H1 (cell line): Measurements from ENCODE around the gene BMPR1A. TPM values are rescaled to one million over a fixed set of nuclear protein-coding genes. Genes with fewer than 3 reads are reported as not detected.

ENCODE experiments used
- CTCF ChIA-PET: fragments of 300-600 bp; sonication (Branson Sonifier 250); formaldehyde crosslinking; loops from one replicate; lab custom pipeline; 2021; ENCODE audit not compliant: partially characterized antibody; lab: Charles Lee
- POLR2A ChIA-PET: fragments of 300-600 bp; sonication (Branson Sonifier 250); formaldehyde crosslinking; loops from one replicate; lab custom pipeline; 2021; ENCODE audit warnings: inconsistent platforms; ENCODE audit not compliant: partially characterized antibody; lab: Charles Lee
- DNase-seq, 2 experiments: peaks; one replicate each; pipeline versions ENCODE4 v3.0.0 to v3.0.0-alpha.2; 2010 to 2022; ENCODE audit warnings: low spot score in 2 of 2, low read depth in 1 of 2, mixed read lengths in 1 of 2
- FAIRE-seq: peaks from 2 replicates; lab custom pipeline; 2011; peaks lifted over from hg19 to GRCh38; lab: Jason Lieb, UNC
- H2AFZ ChIP-seq: 2 replicates; pipeline ENCODE4 v1.8.1; 2012; ENCODE audit warnings: low read length, inconsistent platforms
- H2AK5ac ChIP-seq: 2 replicates; pipeline ENCODE4 v1.6.1; 2013; ENCODE audit warnings: low read depth, low read length
- H2BK120ac ChIP-seq: replicated peaks from 2 replicates; pipeline ENCODE3; 2013; ENCODE audit warnings: low read depth, low read length, inconsistent platforms
- H2BK12ac ChIP-seq: 2 replicates; pipeline ENCODE4 v1.6.1; 2013; ENCODE audit warnings: low read depth, low read length
- H2BK15ac ChIP-seq: 2 replicates; pipeline ENCODE4 v1.6.1; 2013; ENCODE audit warnings: low read length
- H2BK20ac ChIP-seq: 2 replicates; pipeline ENCODE4 v1.6.1; 2013; ENCODE audit warnings: low read length
- H2BK5ac ChIP-seq: 2 replicates; pipeline ENCODE4 v1.6.1; 2013; ENCODE audit warnings: low read depth, low read length
- H3K14ac ChIP-seq: 2 replicates; pipeline ENCODE4 v1.6.1; 2013; ENCODE audit warnings: inconsistent platforms; ENCODE audit not compliant: insufficient read length
- H3K18ac ChIP-seq: 2 replicates; pipeline ENCODE4 v1.6.1; 2013; ENCODE audit warnings: low read length; ENCODE audit errors: extremely low read depth
- H3K23ac ChIP-seq: 2 replicates; pipeline ENCODE4 v1.6.1; 2013; ENCODE audit warnings: inconsistent platforms; ENCODE audit not compliant: insufficient read length
- H3K23me2 ChIP-seq: 2 replicates; pipeline ENCODE4 v1.6.1; 2013; ENCODE audit warnings: low read depth, low read length
- H3K27ac ChIP-seq: 2 replicates; pipeline ENCODE4 v1.6.1; 2011; ENCODE audit warnings: low read depth, low read length, inconsistent platforms
- H3K27me3 ChIP-seq, 4 experiments: replicated peaks in 1 of 4; 1 replicate in 1 of 4; 2 replicates in 3 of 4; pipeline versions ENCODE4 v1.6.1 to v1.8.1; 2011 to 2013; ENCODE audit warnings: low read length in 3 of 4, mild to moderate bottlenecking in 3 of 4, inconsistent platforms in 2 of 4, mixed read lengths in 2 of 4, moderate library complexity in 1 of 4; ENCODE audit not compliant: control insufficient read depth in 3 of 4, insufficient read depth in 3 of 4; ENCODE audit errors: extremely low read depth in 1 of 4
- H3K36me3 ChIP-seq, 4 experiments: 2 replicates each; pipeline versions ENCODE4 v1.6.1 to v1.8.1; 2011 to 2013; ENCODE audit warnings: mild to moderate bottlenecking in 4 of 4, low read length in 3 of 4, moderate library complexity in 2 of 4, control low read depth in 1 of 4, inconsistent platforms in 1 of 4; ENCODE audit not compliant: insufficient read depth in 4 of 4, control insufficient read depth in 2 of 4
- H3K4ac ChIP-seq: replicated peaks from 2 replicates; pipeline ENCODE3; 2013; ENCODE audit warnings: low read length, low read depth, mixed read lengths, inconsistent platforms; ENCODE audit not compliant: insufficient read length
- H3K4me1 ChIP-seq, 4 experiments: replicated peaks in 1 of 4; 1 replicate in 1 of 4; 2 replicates in 3 of 4; pipeline versions ENCODE4 v1.6.1 to v1.8.1; 2011 to 2013; ENCODE audit warnings: low read length in 3 of 4, inconsistent platforms in 2 of 4, mixed read lengths in 1 of 4; ENCODE audit not compliant: insufficient read depth in 4 of 4, control insufficient read depth in 3 of 4
- H3K4me2 ChIP-seq, 2 experiments: 2 replicates each; pipeline versions ENCODE4 v1.6.1 to v1.8.1; 2011 to 2013; ENCODE audit warnings: low read depth in 2 of 2, low read length in 2 of 2, control low read depth in 1 of 2, inconsistent platforms in 1 of 2, mild to moderate bottlenecking in 1 of 2; ENCODE audit not compliant: insufficient read depth in 1 of 2
- H3K4me3 ChIP-seq, 4 experiments: fragments of 200-600, 300-600 bp in 1 of 4; sonication (generic), shearing (Covaris generic), sonication (Bioruptor Twin) in 1 of 4; 2 replicates each; pipeline versions ENCODE4 v1.5.1 to v1.8.1; 2011 to 2016; ENCODE audit warnings: low read length in 4 of 4, low read depth in 3 of 4, control low read depth in 2 of 4, inconsistent platforms in 2 of 4, mild to moderate bottlenecking in 2 of 4, mixed read lengths in 1 of 4, moderate library complexity in 1 of 4; ENCODE audit not compliant: insufficient read depth in 2 of 4; ENCODE audit errors: extremely low read depth in 1 of 4
- H3K56ac ChIP-seq: replicated peaks from 2 replicates; pipeline ENCODE3; 2013; ENCODE audit warnings: low read depth, mild to moderate bottlenecking, mixed read lengths, low read length, inconsistent platforms; ENCODE audit not compliant: insufficient read length
- H3K79me1 ChIP-seq: 2 replicates; pipeline ENCODE4 v1.6.1; 2013; ENCODE audit warnings: low read depth, low read length, control low read depth
- H3K79me2 ChIP-seq, 2 experiments: 2 replicates each; pipeline versions ENCODE4 v1.6.1 to v1.8.1; 2012 to 2013; ENCODE audit warnings: low read length in 2 of 2, mild to moderate bottlenecking in 2 of 2, inconsistent platforms in 1 of 2; ENCODE audit not compliant: insufficient read depth in 2 of 2, control insufficient read depth in 1 of 2
- H3K9ac ChIP-seq, 4 experiments: replicated peaks in 1 of 4; 1 replicate in 1 of 4; 2 replicates in 3 of 4; pipeline versions ENCODE4 v1.6.1 to v1.8.1; 2011 to 2013; ENCODE audit warnings: low read depth in 3 of 4, low read length in 3 of 4, control low read depth in 2 of 4, mild to moderate bottlenecking in 2 of 4, moderate library complexity in 2 of 4, inconsistent platforms in 1 of 4; ENCODE audit errors: extremely low read depth in 1 of 4
- H3K9me3 ChIP-seq, 2 experiments: 2 replicates each; pipeline versions ENCODE4 v1.6.1 to v1.8.1; 2012 to 2013; ENCODE audit warnings: mild to moderate bottlenecking in 2 of 2, moderate library complexity in 2 of 2, control low read depth in 1 of 2, inconsistent platforms in 1 of 2, low read depth in 1 of 2, low read length in 1 of 2, mixed read lengths in 1 of 2; ENCODE audit not compliant: insufficient read depth in 2 of 2
- H4K20me1 ChIP-seq, 2 experiments: replicated peaks in 1 of 2; 2 replicates each; pipeline versions ENCODE3 to v1.8.1; 2011 to 2013; ENCODE audit warnings: inconsistent platforms in 2 of 2, low read length in 2 of 2, mild to moderate bottlenecking in 1 of 2; ENCODE audit not compliant: insufficient read depth in 2 of 2, control insufficient read depth in 1 of 2
- H4K5ac ChIP-seq: 2 replicates; pipeline ENCODE4 v1.6.1; 2013; ENCODE audit warnings: low read length, low read depth, mixed read lengths, inconsistent platforms; ENCODE audit not compliant: insufficient read length
- H4K8ac ChIP-seq: 2 replicates; pipeline ENCODE4 v1.8.0; 2013; ENCODE audit warnings: mild to moderate bottlenecking, moderate library complexity, low read length, inconsistent platforms; ENCODE audit not compliant: insufficient read depth; ENCODE audit errors: extremely low read depth
- H4K91ac ChIP-seq: replicated peaks from 2 replicates; pipeline ENCODE3; 2013; ENCODE audit warnings: low read length, mixed read lengths, inconsistent platforms; ENCODE audit not compliant: insufficient read length
- ASH2L ChIP-seq: fragments of 200-600, 300-600 bp; sonication (generic); IDR thresholded peaks from one replicate; pipeline ENCODE4 v1.7.1; 2017; ENCODE audit warnings: low read length
- CTBP2 ChIP-seq: IDR thresholded peaks from 2 replicates; pipeline ENCODE4 v1.7.0; 2011; ENCODE audit warnings: borderline replicate concordance, mild to moderate bottlenecking, moderate library complexity, mixed read lengths, low read length; ENCODE audit not compliant: insufficient read depth, insufficient read length
- CTCF ChIP-seq, 3 experiments: IDR thresholded peaks; 1 replicate in 2 of 3; 2 replicates in 1 of 3; pipeline versions ENCODE4 v1.5.1 to v1.6.1; 2011; ENCODE audit warnings: low read length in 3 of 3, mild to moderate bottlenecking in 3 of 3, inconsistent platforms in 2 of 3, low read depth in 1 of 3, moderate library complexity in 1 of 3; ENCODE audit not compliant: insufficient read depth in 1 of 3; ENCODE audit errors: control extremely low read depth in 1 of 3
- EGR1 ChIP-seq: IDR thresholded peaks from 2 replicates; pipeline ENCODE4 v1.6.1; 2011; ENCODE audit warnings: low read depth, low read length, borderline replicate concordance
- RBBP5 ChIP-seq: IDR thresholded peaks from 2 replicates; pipeline ENCODE4 v1.7.1; 2012; ENCODE audit warnings: low read depth, mild to moderate bottlenecking, inconsistent platforms, low read length, moderate library complexity, borderline replicate concordance
- SAP30 ChIP-seq: fragments of 300-600 bp; sonication (generic); IDR thresholded peaks from 2 replicates; pipeline ENCODE4 v1.7.1; 2012; ENCODE audit warnings: low read length, moderate library complexity, mild to moderate bottlenecking, inconsistent platforms; ENCODE audit not compliant: insufficient read depth, insufficient replicate concordance
- WGBS, 2 experiments: shearing (Covaris generic) in 1 of 2; methylation state at CpG; one replicate each; pipeline versions ENCODE4 v1.1.6 to v1.1.7; 2013 to 2015; ENCODE audit warnings: low lambda C conversion rate in 2 of 2, mixed read lengths in 2 of 2, inconsistent platforms in 1 of 2, low coverage in 1 of 2, missing lambda C conversion rate in 1 of 2; ENCODE audit not compliant: insufficient replicate concordance in 2 of 2, insufficient coverage in 1 of 2, insufficient read length in 1 of 2; ENCODE audit errors: extremely low coverage in 1 of 2, missing lambda C conversion rate in 1 of 2; 5-methylcytosine and 5-hydroxymethylcytosine counted together
- polyA plus RNA-seq, 7 experiments: library from polyadenylated mRNA; depleted of rRNA in 3 of 7; stranded (reverse) in 5 of 7; unstranded in 2 of 7; fragments of >200 nt in 5 of 7; fragments of 200-250 nt in 2 of 7; gene quantifications; 1 replicate in 5 of 7; 2 replicates in 1 of 7; 4 replicates in 1 of 7; pipeline versions ENCODE4 v1.2.1 to v1.2.3, GENCODE V29; 2011 to 2013; ENCODE audit warnings: missing spikeins in 2 of 7, mixed read lengths in 2 of 7
- total RNA-seq: library from RNA; stranded (reverse); fragmentation: NEBNext Ultra II Directional; extraction: Animal tissue kit (Norgen Biotek cat#: 25700); gene quantifications from 2 replicates; pipeline ENCODE4 v1.2.1, GENCODE V29; 2021

BMPR1A gene
- total and polyA plus RNA-seq, 2 of the 8 experiments (the other 6 are each of a cell fraction or from before 2014, with no cell fraction given), result 34.4 to 129 TPM

GRCh38 chr10:86904600-86904999, 148.2 kb downstream of the BMPR1A start:
- no peak for FAIRE-seq
- no peak overlapping the region for H2AFZ ChIP-seq
- H4K20me1 ChIP-seq, result peaks cover 2 to 3% of the 10 kb centered on the region in 2 experiments
- H3K4ac ChIP-seq, result no peak overlapping the region
- peaks cover 16 to 59% (median 44%) of the 10 kb centered on the region in 4 experiments for H3K36me3 ChIP-seq
- H3K27ac ChIP-seq, result no peak overlapping the region
- no peak overlapping the region for H3K4me2 ChIP-seq
- H4K5ac ChIP-seq, result no peak overlapping the region
- H3K23me2 ChIP-seq, result no peaks in the 10 kb centered on the region
- 0 out of 4 replicates have a peak, but pooled peaks cover 0 to 14% of the 10 kb centered on the region in 2 experiments for H3K79me2 ChIP-seq
- H2BK12ac ChIP-seq, result no peak overlapping the region
- H3K18ac ChIP-seq, result no peak overlapping the region
- 94% methylated on average over 2 of the region's 2 CpGs; no CpG with 5 or more reads in 1 of the 2 experiments for WGBS, 2 experiments
- no peak overlapping the region for H4K91ac ChIP-seq
- no peak for TF ChIP-seq RBBP5
- TF ChIP-seq CTCF (IDR thresholded peaks at IDR 0.05; ENCODE audit: control extremely low read depth in 1 of 3, insufficient read depth in 1 of 3, low read depth in 1 of 3, low read length in 3 of 3), result no peak
- no peak for TF ChIP-seq CTBP2
- no peak for TF ChIP-seq ASH2L
- no peak for TF ChIP-seq EGR1
- no peak for TF ChIP-seq SAP30
- TF ChIP-seq, all 59 proteins: peak for 0
- no peaks in the 10 kb centered on the region for H3K4me1 ChIP-seq
- H3K9ac ChIP-seq, result no peak overlapping the region
- H2BK20ac ChIP-seq, result no peak overlapping the region
- H3K56ac ChIP-seq, result no peak overlapping the region
- no peak overlapping the region for H4K8ac ChIP-seq
- H2BK120ac ChIP-seq, result no peak overlapping the region
- no peaks in the 10 kb centered on the region for H3K9me3 ChIP-seq
- ChIA-PET POLR2A (interaction anchor here (1.0 kb wide), 1 partner anchor 193 kb away, joined by 3 read pairs; no protein-coding TSS in a partner anchor), CTCF (interaction anchor here (0.9 to 1.2 kb wide), 2 partner anchors 62 to 83 kb away, joined by 3 read pairs; no protein-coding TSS in a partner anchor)
- H3K27me3 ChIP-seq, result no peaks in the 10 kb centered on the region
- H2AK5ac ChIP-seq, result no peak overlapping the region
- no peak overlapping the region for H2BK15ac ChIP-seq
- peaks cover 4% of the 10 kb centered on the region; the same call in 1 of the 2 replicates for H3K79me1 ChIP-seq
- H3K23ac ChIP-seq, result no peak overlapping the region
- H3K14ac ChIP-seq, result no peak overlapping the region
- DNase-seq, result no peak
- H3K4me3 ChIP-seq, result no peak overlapping the region
- H2BK5ac ChIP-seq, result no peak overlapping the region
